Chondrocyte (in vitro differentiated cells): ENCODE data around the gene ATAD3C. TPM values are rescaled to one million over a fixed set of nuclear protein-coding genes. Genes with fewer than 3 reads are reported as not detected.
"Not testable (repeated sequence)": the region's sequence is repeated elsewhere in the genome, so short reads cannot be mapped to it uniquely, and the experiment has no call there.

ENCODE experiments used
- DNase-seq: peaks from one replicate; pipeline ENCODE4 v3.0.0; 2021; ENCODE audit warnings: mixed read lengths, low spot score
- H3K27ac Mint-ChIP-seq: one replicate; pipeline ENCODE4 v1.8.0; 2021; ENCODE audit warnings: mild to moderate bottlenecking, moderate library complexity, mixed read lengths; ENCODE audit not compliant: unreplicated experiment
- H3K27me3 Mint-ChIP-seq: 2 replicates; pipeline ENCODE4 v1.8.0; 2021; ENCODE audit warnings: low read depth, mixed read lengths
- H3K36me3 Mint-ChIP-seq: 2 replicates; pipeline ENCODE4 v1.8.0; 2021; ENCODE audit warnings: low read depth, mixed read lengths
- H3K4me1 Mint-ChIP-seq: 2 replicates; pipeline ENCODE4 v1.8.0; 2021; ENCODE audit warnings: low read depth, mild to moderate bottlenecking, mixed read lengths
- H3K4me3 Mint-ChIP-seq: one replicate; pipeline ENCODE4 v1.8.0; 2021; ENCODE audit warnings: mild to moderate bottlenecking, moderate library complexity, mixed read lengths; ENCODE audit not compliant: unreplicated experiment
- H3K9me3 Mint-ChIP-seq: 2 replicates; pipeline ENCODE4 v1.8.0; 2021; ENCODE audit warnings: low read depth, mixed read lengths
- total RNA-seq: library from RNA; stranded (reverse); gene quantifications from 3 replicates; pipeline ENCODE4 v1.2.1, GENCODE V29; 2021
- TF ChIP-seq, protein P1 (sequence below): fragments of 200-600 bp; sonication (generic); IDR thresholded peaks from 2 replicates; pipeline ENCODE4 v1.5.0; 2021; ENCODE audit warnings: antibody characterized with exemption, mild to moderate bottlenecking, moderate library complexity

ATAD3C gene
- total RNA-seq, 1 donor from 2014 or later = 1.3 TPM

- no peak overlapping the region for H3K4me3 Mint-ChIP-seq
- H3K9me3 Mint-ChIP-seq = no peaks in the 10 kb centered on the region
- TF ChIP-seq, protein P1, sequence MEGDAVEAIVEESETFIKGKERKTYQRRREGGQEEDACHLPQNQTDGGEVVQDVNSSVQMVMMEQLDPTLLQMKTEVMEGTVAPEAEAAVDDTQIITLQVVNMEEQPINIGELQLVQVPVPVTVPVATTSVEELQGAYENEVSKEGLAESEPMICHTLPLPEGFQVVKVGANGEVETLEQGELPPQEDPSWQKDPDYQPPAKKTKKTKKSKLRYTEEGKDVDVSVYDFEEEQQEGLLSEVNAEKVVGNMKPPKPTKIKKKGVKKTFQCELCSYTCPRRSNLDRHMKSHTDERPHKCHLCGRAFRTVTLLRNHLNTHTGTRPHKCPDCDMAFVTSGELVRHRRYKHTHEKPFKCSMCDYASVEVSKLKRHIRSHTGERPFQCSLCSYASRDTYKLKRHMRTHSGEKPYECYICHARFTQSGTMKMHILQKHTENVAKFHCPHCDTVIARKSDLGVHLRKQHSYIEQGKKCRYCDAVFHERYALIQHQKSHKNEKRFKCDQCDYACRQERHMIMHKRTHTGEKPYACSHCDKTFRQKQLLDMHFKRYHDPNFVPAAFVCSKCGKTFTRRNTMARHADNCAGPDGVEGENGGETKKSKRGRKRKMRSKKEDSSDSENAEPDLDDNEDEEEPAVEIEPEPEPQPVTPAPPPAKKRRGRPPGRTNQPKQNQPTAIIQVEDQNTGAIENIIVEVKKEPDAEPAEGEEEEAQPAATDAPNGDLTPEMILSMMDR = no peak
- no peaks in the 10 kb centered on the region for H3K4me1 Mint-ChIP-seq
- peaks cover 7% of the 10 kb centered on the region for H3K36me3 Mint-ChIP-seq
- no peak for DNase-seq
- H3K27ac Mint-ChIP-seq = no peak overlapping the region
- H3K27me3 Mint-ChIP-seq = no peaks in the 10 kb centered on the region
These were observed 30.3 kb downstream of the ATAD3C start for GRCh38 chr1:1479547-1480487.

DNA sequence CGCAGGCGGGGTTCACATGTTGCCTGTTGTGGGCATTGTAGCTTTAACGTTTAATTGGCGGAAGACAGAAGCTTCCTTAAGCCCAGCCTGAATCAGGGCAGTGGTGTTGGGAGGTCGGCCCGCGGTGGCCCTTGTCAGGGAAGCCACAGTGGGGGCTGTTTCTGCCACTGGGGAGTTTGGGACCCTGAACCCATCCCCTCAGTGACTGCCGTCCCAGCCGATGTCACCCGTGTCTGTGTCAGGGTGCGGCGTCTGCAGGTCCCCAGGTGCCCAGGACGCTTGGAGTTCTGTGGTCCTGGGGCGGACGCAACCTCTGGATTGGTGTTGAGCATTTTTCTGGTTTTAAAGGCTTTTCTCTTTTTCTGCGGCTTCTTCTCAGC, 31.0 kb downstream of the ATAD3C start:
- H3K36me3 Mint-ChIP-seq, H3K4me1 Mint-ChIP-seq, DNase-seq, H3K27ac Mint-ChIP-seq, H3K9me3 Mint-ChIP-seq, H3K4me3 Mint-ChIP-seq, H3K27me3 Mint-ChIP-seq: not testable (repeated sequence)

DNA sequence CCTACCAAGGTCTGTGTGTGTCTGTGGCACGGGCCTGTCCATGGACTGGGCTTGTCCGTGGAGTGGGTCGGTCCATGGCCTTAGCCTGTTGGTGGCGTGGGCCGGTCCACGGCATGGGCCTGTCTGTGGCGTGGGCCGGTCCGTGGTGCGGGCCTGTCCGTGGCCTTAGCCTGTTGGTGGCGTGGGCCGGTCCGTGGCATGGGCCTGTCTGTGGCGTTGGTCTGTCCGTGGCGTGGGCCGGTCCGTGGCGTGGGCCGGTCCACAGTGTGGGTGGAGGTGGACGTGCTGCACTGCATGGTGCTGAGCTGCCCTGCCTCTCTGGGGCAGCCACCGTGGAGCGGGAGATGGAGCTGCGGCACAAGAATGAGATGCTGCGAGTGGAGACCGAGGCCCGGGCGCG, 32.3 kb downstream of the ATAD3C start:
- not testable (repeated sequence) for H3K4me1 Mint-ChIP-seq, H3K36me3 Mint-ChIP-seq, DNase-seq, H3K27me3 Mint-ChIP-seq, H3K4me3 Mint-ChIP-seq, H3K9me3 Mint-ChIP-seq, H3K27ac Mint-ChIP-seq

- no peaks in the 10 kb centered on the region for H3K27me3 Mint-ChIP-seq
- H3K4me3 Mint-ChIP-seq = no peak overlapping the region
- H3K27ac Mint-ChIP-seq = no peak overlapping the region
- H3K4me1 Mint-ChIP-seq = no peaks in the 10 kb centered on the region
- peaks cover 7% of the 10 kb centered on the region for H3K36me3 Mint-ChIP-seq
- DNase-seq = no peak
- no peaks in the 10 kb centered on the region for H3K9me3 Mint-ChIP-seq
- TF ChIP-seq, protein P1 = no peak
These were observed 33.4 kb downstream of the ATAD3C start for GRCh38 chr1:1482856-1483255.

DNA sequence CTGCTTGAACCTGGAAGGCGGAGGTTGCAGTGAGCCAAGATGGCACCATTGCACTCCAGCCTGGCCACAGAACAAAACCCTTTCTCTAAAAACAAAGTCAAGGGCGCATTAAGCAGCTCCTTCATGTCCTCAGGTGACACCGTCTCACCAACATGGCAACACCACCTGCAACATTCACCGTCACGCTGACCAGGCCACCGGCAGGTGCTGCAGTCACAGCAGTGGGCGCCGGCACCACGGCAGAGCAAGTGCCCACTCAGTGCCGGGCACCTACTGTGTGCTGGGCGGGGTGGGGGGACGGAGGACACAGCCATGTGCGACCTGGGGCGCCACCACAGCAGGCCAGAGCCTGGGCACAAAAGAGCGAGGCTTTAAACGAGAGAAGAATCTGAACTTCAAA, 34.2 kb downstream of the ATAD3C start:
- Mint-ChIP-seq H3K27me3 (no peaks in the 10 kb centered on the region), H3K9me3 (no peaks in the 10 kb centered on the region), H3K36me3 (peaks cover 7% of the 10 kb centered on the region), H3K27ac (no peak overlapping the region), H3K4me3 (no peak overlapping the region), H3K4me1 (no peaks in the 10 kb centered on the region)
- DNase-seq = no peak
- TF ChIP-seq, protein P1 = no peak

GRCh38 chr1:1484976-1485750, 35.7 kb downstream of the ATAD3C start:
- DNase-seq, H3K4me1 Mint-ChIP-seq, H3K9me3 Mint-ChIP-seq, H3K4me3 Mint-ChIP-seq, H3K27ac Mint-ChIP-seq, H3K36me3 Mint-ChIP-seq, H3K27me3 Mint-ChIP-seq: not testable (repeated sequence)

DNA sequence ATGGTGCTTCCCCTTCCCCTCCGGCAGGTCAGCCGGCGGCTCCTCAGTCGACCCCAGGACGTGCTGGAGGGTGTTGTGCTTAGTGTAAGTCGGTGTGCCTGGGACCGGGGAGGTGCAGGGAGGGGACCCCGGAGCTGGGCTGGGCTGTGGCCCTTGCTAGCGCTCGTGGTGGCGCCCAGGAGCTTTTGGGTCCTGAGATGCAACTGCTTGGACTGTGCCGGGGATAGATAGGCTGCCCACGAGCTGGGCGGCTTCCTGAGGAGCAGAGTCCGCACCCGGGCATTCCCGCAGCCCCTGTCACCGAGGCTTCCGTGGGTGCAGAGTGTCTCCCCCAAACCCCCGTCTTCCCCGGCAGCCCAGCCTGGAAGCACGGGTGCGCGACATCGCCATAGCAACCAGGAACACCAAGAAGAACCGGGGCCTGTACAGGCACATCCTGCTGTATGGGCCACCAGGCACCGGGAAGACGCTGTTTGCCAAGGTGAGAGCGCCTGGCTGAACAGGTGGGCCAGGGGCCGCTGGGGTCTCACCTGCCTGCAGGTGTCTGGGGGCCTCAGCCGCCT, 36.3 kb downstream of the ATAD3C start:
- H3K27ac Mint-ChIP-seq, H3K36me3 Mint-ChIP-seq: not testable (repeated sequence)

More for the DNA sequence above, 36.3 kb downstream of the ATAD3C start:
- not testable (repeated sequence) for DNase-seq, H3K27me3 Mint-ChIP-seq, H3K9me3 Mint-ChIP-seq, H3K4me1 Mint-ChIP-seq, H3K4me3 Mint-ChIP-seq
